Fibroblast of lung (primary cell): ENCODE data around the gene PPP2R5D. TPM values are rescaled to one million over a fixed set of nuclear protein-coding genes. Genes with fewer than 3 reads are reported as not detected.

Experiments
- DNase-seq, 2 donors: peaks; one replicate each; pipeline versions ENCODE4 v3.0.0 to v3.0.0-alpha.2; 2010; ENCODE audit warnings: low read depth in 2 of 2
- H2AFZ ChIP-seq: 2 replicates; pipeline ENCODE4 v1.5.1; 2012; ENCODE audit warnings: low read length, control low read depth, inconsistent platforms
- H3K27ac ChIP-seq: 2 replicates; pipeline ENCODE4 v1.5.1; 2011; ENCODE audit warnings: low read length, control low read depth; ENCODE audit not compliant: insufficient read depth
- H3K27me3 ChIP-seq: 2 replicates; pipeline ENCODE4 v1.5.1; 2011; ENCODE audit warnings: mild to moderate bottlenecking, low read length; ENCODE audit not compliant: control insufficient read depth, insufficient read depth
- H3K36me3 ChIP-seq: 2 replicates; pipeline ENCODE4 v1.5.1; 2011; ENCODE audit warnings: low read length; ENCODE audit not compliant: control insufficient read depth, insufficient read depth
- H3K4me1 ChIP-seq: 2 replicates; pipeline ENCODE4 v1.5.1; 2011; ENCODE audit warnings: low read length; ENCODE audit not compliant: control insufficient read depth, insufficient read depth; ENCODE audit errors: extremely low read depth
- H3K4me2 ChIP-seq: 2 replicates; pipeline ENCODE4 v1.5.1; 2011; ENCODE audit warnings: low read length, control low read depth; ENCODE audit not compliant: insufficient read depth; ENCODE audit errors: extremely low read depth
- H3K4me3 ChIP-seq, 4 experiments: fragments of 200-600 bp in 1 of 4; sonication (generic) in 1 of 4; replicated peaks in 1 of 4; 2 replicates each; pipeline ENCODE4 v1.5.1; 2011 to 2016; ENCODE audit warnings: low read length in 4 of 4, low read depth in 3 of 4, mild to moderate bottlenecking in 3 of 4, control low read depth in 2 of 4, inconsistent platforms in 1 of 4, mixed read lengths in 1 of 4; ENCODE audit not compliant: insufficient read depth in 1 of 4; ENCODE audit errors: control extremely low read depth in 1 of 4
- H3K79me2 ChIP-seq: 2 replicates; pipeline ENCODE4 v1.5.1; 2012; ENCODE audit warnings: mild to moderate bottlenecking, low read length, inconsistent platforms; ENCODE audit not compliant: control insufficient read depth, insufficient read depth
- H3K9ac ChIP-seq: 2 replicates; pipeline ENCODE4 v1.5.1; 2011; ENCODE audit warnings: mild to moderate bottlenecking, low read length, control low read depth; ENCODE audit not compliant: insufficient read depth
- H3K9me3 ChIP-seq: 2 replicates; pipeline ENCODE4 v1.5.1; 2012; ENCODE audit warnings: low read depth, low read length; ENCODE audit not compliant: control insufficient read depth, insufficient read depth
- H4K20me1 ChIP-seq: 2 replicates; pipeline ENCODE4 v1.5.1; 2011; ENCODE audit warnings: low read length; ENCODE audit not compliant: control insufficient read depth, insufficient read depth; ENCODE audit errors: extremely low read depth
- CTCF ChIP-seq, 2 donors: IDR thresholded peaks in 1 of 2; conservative IDR thresholded peaks in 1 of 2; 1 replicate in 1 of 2; 2 replicates in 1 of 2; pipeline ENCODE4 v1.5.1; 2011 to 2012; ENCODE audit warnings: low read length in 2 of 2, control low read depth in 1 of 2, inconsistent platforms in 1 of 2, low read depth in 1 of 2, mild to moderate bottlenecking in 1 of 2
- EZH2 ChIP-seq: IDR thresholded peaks from 2 replicates; pipeline ENCODE4 v1.5.1; 2012; ENCODE audit warnings: low read length, control low read depth, mild to moderate bottlenecking; ENCODE audit errors: missing control alignments
- polyA plus RNA-seq, 2 donors: library from polyadenylated mRNA; depleted of rRNA in 1 of 2; stranded (reverse) in 1 of 2; unstranded in 1 of 2; fragments of >200 nt; gene quantifications; 2 replicates each; pipeline ENCODE4 v1.2.1, GENCODE V29; 2011 to 2012; ENCODE audit warnings: missing spikeins in 1 of 2
- total RNA-seq: library from RNA; depleted of rRNA; stranded (reverse); fragments of >200 nt; gene quantifications from 2 replicates; pipeline ENCODE4 v1.2.1, GENCODE V29; 2014

PPP2R5D gene
- total and polyA plus RNA-seq, 2 donors (not counting 1 experiment from before 2014, with no cell fraction given) = 27.1 to 39.3 TPM

- Histone ChIP-seq H3K9me3 (no peaks in the 10 kb centered on the region), H4K20me1 (no peaks in the 10 kb centered on the region), H3K4me2 (no peak overlapping the region), H3K4me3 (no peak overlapping the region), H3K79me2 (no peaks in the 10 kb centered on the region), H3K4me1 (no peaks in the 10 kb centered on the region), H3K9ac (no peak overlapping the region), H3K27me3 (no peaks in the 10 kb centered on the region), H3K27ac (no peak overlapping the region), H2AFZ (no peak overlapping the region), H3K36me3 (peaks cover 8% of the 10 kb centered on the region)
- DNase-seq = no peak
- TF ChIP-seq CTCF (conservative IDR thresholded peaks at IDR 0.05 in 1 of 2, IDR thresholded peaks at IDR 0.05 in 1 of 2; ENCODE audit: low read depth in 1 of 2, low read length in 2 of 2) = no peak
- TF ChIP-seq EZH2 = no peak
Measured at GRCh38 chr6:42969431-42969830, 14.9 kb upstream of the PPP2R5D start.

DNA sequence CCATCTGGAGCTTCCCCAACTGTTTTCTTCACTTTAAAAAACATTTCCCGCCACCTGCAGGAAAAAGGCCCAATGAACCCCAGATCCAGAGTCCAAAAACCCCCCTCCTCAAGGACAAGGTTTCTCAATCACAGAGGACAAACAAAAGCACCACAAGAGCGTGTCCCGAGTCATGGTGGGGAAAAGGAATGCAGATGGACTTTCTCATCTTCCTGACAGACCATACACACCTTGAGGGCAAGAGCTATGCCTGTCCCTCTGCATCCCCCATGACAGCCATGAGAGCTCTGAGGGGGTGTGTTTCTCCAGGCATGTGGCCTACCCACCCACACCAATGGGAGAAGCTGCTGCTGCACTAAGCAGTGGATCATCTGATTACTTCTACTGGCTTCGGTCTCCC lies 14.4 kb upstream of the PPP2R5D start:
- Histone ChIP-seq H3K4me1 (no peaks in the 10 kb centered on the region), H2AFZ (no peak overlapping the region), H3K4me3 (no peak overlapping the region), H3K9me3 (no peaks in the 10 kb centered on the region), H3K36me3 (peaks cover 8% of the 10 kb centered on the region), H3K79me2 (no peaks in the 10 kb centered on the region), H4K20me1 (no peaks in the 10 kb centered on the region), H3K27me3 (no peaks in the 10 kb centered on the region), H3K4me2 (no peak overlapping the region), H3K9ac (no peak overlapping the region), H3K27ac (no peak overlapping the region)
- no peak for DNase-seq
- TF ChIP-seq EZH2 = no peak
- TF ChIP-seq CTCF (conservative IDR thresholded peaks at IDR 0.05 in 1 of 2, IDR thresholded peaks at IDR 0.05 in 1 of 2; ENCODE audit: low read depth in 1 of 2, low read length in 2 of 2) = no peak

DNA sequence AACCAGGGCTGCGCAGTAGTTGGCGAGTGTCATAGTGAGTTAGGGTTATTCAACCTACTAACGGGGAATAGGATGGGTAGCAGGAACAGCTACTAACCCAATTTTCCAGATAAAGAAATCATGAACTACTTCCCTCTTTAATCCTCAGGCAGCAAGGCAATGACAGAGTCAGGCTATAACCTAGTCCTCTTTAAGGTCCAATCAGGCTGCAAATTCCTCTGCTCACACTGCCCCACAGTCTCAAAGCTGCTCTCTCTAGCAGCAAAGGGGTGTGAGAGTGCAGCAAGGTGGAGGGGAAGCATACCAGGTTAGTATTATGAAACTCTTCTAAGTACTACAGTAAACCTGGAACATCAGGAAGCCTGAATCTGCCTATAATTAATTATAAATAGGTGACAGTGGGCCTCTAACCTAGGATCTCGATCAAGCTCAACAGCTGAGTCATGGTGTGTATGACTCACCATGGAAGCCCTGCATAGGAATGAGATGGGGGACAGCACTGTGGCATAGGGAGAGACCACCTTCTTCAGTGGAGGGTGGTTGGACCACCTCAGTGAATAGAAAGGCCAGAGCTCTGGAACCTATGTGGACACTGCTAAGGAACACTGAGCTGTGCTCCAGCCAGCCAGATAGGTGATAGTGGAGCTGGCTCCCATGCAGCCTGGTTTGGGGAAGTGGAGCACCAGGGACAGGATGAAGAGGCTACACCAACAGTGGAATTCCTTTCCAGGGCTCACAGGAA lies 13.3 kb upstream of the PPP2R5D start:
- no peaks in the 10 kb centered on the region for H4K20me1 ChIP-seq
- no peak overlapping the region for H3K4me3 ChIP-seq
- no peaks in the 10 kb centered on the region for H3K9me3 ChIP-seq
- no peaks in the 10 kb centered on the region for H3K27me3 ChIP-seq
- H3K36me3 ChIP-seq = peaks cover 8% of the 10 kb centered on the region
- no peak overlapping the region for H3K4me2 ChIP-seq
- peak in 1 of 2 donors; percentile 47 for DNase-seq
- H2AFZ ChIP-seq = no peak overlapping the region
- no peak overlapping the region for H3K27ac ChIP-seq
- TF ChIP-seq CTCF (conservative IDR thresholded peaks at IDR 0.05 in 1 of 2, IDR thresholded peaks at IDR 0.05 in 1 of 2; ENCODE audit: low read depth in 1 of 2, low read length in 2 of 2) = no peak
- no peak for TF ChIP-seq EZH2
- H3K79me2 ChIP-seq = no peaks in the 10 kb centered on the region
- no peaks in the 10 kb centered on the region for H3K4me1 ChIP-seq
- H3K9ac ChIP-seq = no peak overlapping the region
